HEK293T (cell line): Measurements from ENCODE around the gene CACNG8.

Experiments
- ARNT ChIP-seq: fragments of 450-650 bp; IDR thresholded peaks from 2 replicates; pipeline ENCODE4 v1.6.1; 2017; ENCODE audit warnings: mild to moderate bottlenecking
- BHLHE40 ChIP-seq: fragments of 450-650 bp; IDR thresholded peaks from 2 replicates; pipeline ENCODE4 v1.6.1; 2016; ENCODE audit warnings: mild to moderate bottlenecking, moderate library complexity, borderline replicate concordance
- CTBP1 ChIP-seq: fragments of 450-650 bp; IDR thresholded peaks from 2 replicates; pipeline ENCODE4 v1.6.1; 2016; ENCODE audit warnings: borderline replicate concordance
- ELF4 ChIP-seq: fragments of 450-650 bp; IDR thresholded peaks from 2 replicates; pipeline ENCODE4 v1.6.1; 2017; ENCODE audit warnings: antibody characterized with exemption
- FOXA1 ChIP-seq: fragments of 450-650 bp; IDR thresholded peaks from 2 replicates; pipeline ENCODE4 v1.6.1; 2016; ENCODE audit warnings: mild to moderate bottlenecking
- FOXK2 ChIP-seq: fragments of 450-650 bp; IDR thresholded peaks from 2 replicates; pipeline ENCODE4 v1.6.1; 2016; ENCODE audit warnings: mild to moderate bottlenecking
- FOXM1 ChIP-seq: fragments of 450-650 bp; IDR thresholded peaks from 2 replicates; pipeline ENCODE4 v1.6.1; 2017; ENCODE audit warnings: mild to moderate bottlenecking, borderline replicate concordance
- HDGF ChIP-seq: fragments of 450-650 bp; IDR thresholded peaks from 2 replicates; pipeline ENCODE4 v1.6.1; 2017; ENCODE audit warnings: antibody characterized with exemption, borderline replicate concordance
- L3MBTL2 ChIP-seq: fragments of 450-650 bp; conservative IDR thresholded peaks from 2 replicates; pipeline ENCODE4 v1.6.1; 2016; ENCODE audit warnings: mild to moderate bottlenecking
- PKNOX1 ChIP-seq: fragments of 450-650 bp; IDR thresholded peaks from 2 replicates; pipeline ENCODE4 v1.6.1; 2016
- SP1 ChIP-seq: fragments of 450-650 bp; IDR thresholded peaks from 2 replicates; pipeline ENCODE4 v1.6.1; 2017
- SUZ12 ChIP-seq: fragments of 450-650 bp; IDR thresholded peaks from 2 replicates; pipeline ENCODE4 v1.6.1; 2016; ENCODE audit warnings: mild to moderate bottlenecking
- TARDBP ChIP-seq: fragments of 450-650 bp; IDR thresholded peaks from 2 replicates; pipeline ENCODE4 v1.6.1; 2016
- ZNF384 ChIP-seq: fragments of 450-650 bp; IDR thresholded peaks from 2 replicates; pipeline ENCODE4 v1.6.1; 2016

GRCh38 chr19:54014920-54015560 lies 52.3 kb downstream of the CACNG8 start:
- TF ChIP-seq SP1 (no peak), PKNOX1 (0 out of 2 replicates have a peak, but pooled peaks have one; percentile 25), ARNT (no peak), FOXK2 (no peak), ZNF384 (no peak), L3MBTL2 (peak; percentile 81), BHLHE40 (no peak), FOXM1 (no peak), ELF4 (no peak), TARDBP (no peak), SUZ12 (no peak), CTBP1 (peak; percentile 17; the same call in 1 of the 2 replicates), HDGF (no peak), FOXA1 (no peak)
